AG20443 (cell line): Measurements from ENCODE around the gene SNF8.

ENCODE experiments used
- DNase-seq: peaks from one replicate; pipeline ENCODE4 v3.0.0; 2012; ENCODE audit warnings: low spot score, mixed read lengths

Gene SNF8

DNA sequence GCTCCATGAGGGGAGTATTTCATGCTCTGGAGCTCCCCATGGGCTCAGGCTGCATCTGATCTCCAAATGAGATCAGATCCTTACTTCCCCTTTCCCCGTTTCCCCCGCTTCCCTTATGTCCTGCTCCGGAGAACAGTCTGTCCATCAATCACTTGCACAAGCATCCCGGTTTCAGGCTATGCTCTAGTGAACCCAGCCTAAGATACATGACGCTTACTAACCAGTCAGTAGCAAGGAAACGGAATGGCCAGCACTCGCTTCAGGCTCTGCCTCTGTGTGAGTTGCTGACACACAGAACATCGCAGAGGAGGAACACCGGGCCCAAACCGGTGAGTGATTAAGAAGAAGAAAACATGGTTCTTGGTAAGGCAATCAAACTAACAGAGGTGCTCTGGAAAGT lies 61.5 kb downstream of the SNF8 start:
- DNase-seq = no peak

GRCh38 chr17:48882272-48882671 lies 62.4 kb downstream of the SNF8 start:
- DNase-seq = no peak
